Liver (tissue), 9 donors: ENCODE results near the gene IER2. TPM values are rescaled to one million over a fixed set of nuclear protein-coding genes. Genes with fewer than 3 reads are reported as not detected.

Experiments
- DNase-seq: peaks from one replicate; pipeline ENCODE4 v3.0.0-alpha.2; 2017; ENCODE audit warnings: low spot score
- H3K27ac ChIP-seq, 2 donors: one replicate each; pipeline ENCODE4 v1.7.0; 2013; ENCODE audit warnings: inconsistent platforms in 2 of 2, low read length in 2 of 2, control low read depth in 1 of 2, low read depth in 1 of 2, mild to moderate bottlenecking in 1 of 2
- H3K27me3 ChIP-seq, 4 donors: one replicate each; pipeline versions ENCODE4 v1.6.1 to v1.7.0; 2013; ENCODE audit warnings: low read length in 3 of 4, inconsistent platforms in 1 of 4, mild to moderate bottlenecking in 1 of 4, moderate library complexity in 1 of 4; ENCODE audit not compliant: control insufficient read depth in 4 of 4, insufficient read depth in 4 of 4
- H3K36me3 ChIP-seq, 4 donors: one replicate each; pipeline versions ENCODE4 v1.6.1 to v1.7.0; 2013; ENCODE audit warnings: low read length in 3 of 4, mild to moderate bottlenecking in 3 of 4, low read depth in 1 of 4, moderate library complexity in 1 of 4; ENCODE audit not compliant: control insufficient read depth in 4 of 4, insufficient read depth in 3 of 4
- H3K4me1 ChIP-seq, 4 donors: one replicate each; pipeline versions ENCODE4 v1.6.1 to v1.7.0; 2013; ENCODE audit warnings: low read length in 3 of 4, mild to moderate bottlenecking in 3 of 4, moderate library complexity in 1 of 4; ENCODE audit not compliant: control insufficient read depth in 4 of 4, insufficient read depth in 4 of 4
- H3K4me3 ChIP-seq, 3 donors: one replicate each; pipeline versions ENCODE4 v1.6.1 to v1.7.0; 2013; ENCODE audit warnings: low read length in 3 of 3, control low read depth in 1 of 3, low read depth in 1 of 3, mild to moderate bottlenecking in 1 of 3
- H3K9ac ChIP-seq, 2 donors: one replicate each; pipeline ENCODE4 v1.7.0; 2013; ENCODE audit warnings: low read length in 2 of 2, mild to moderate bottlenecking in 2 of 2, moderate library complexity in 2 of 2, control low read depth in 1 of 2, low read depth in 1 of 2
- H3K9me3 ChIP-seq, 4 donors: one replicate each; pipeline versions ENCODE4 v1.6.1 to v1.7.0; 2013; ENCODE audit warnings: low read length in 3 of 4; ENCODE audit not compliant: control insufficient read depth in 4 of 4
- EGR1 ChIP-seq, 2 donors: IDR thresholded peaks; 2 replicates each; pipeline ENCODE4 v1.6.1; 2016 to 2018; ENCODE audit warnings: antibody characterized with exemption in 2 of 2, low read depth in 2 of 2
- FOXA1 ChIP-seq: IDR thresholded peaks from 2 replicates; pipeline ENCODE4 v1.6.1; 2016; ENCODE audit warnings: antibody characterized with exemption
- FOXA2 ChIP-seq: IDR thresholded peaks from 2 replicates; pipeline ENCODE4 v1.6.1; 2016; ENCODE audit warnings: antibody characterized with exemption
- GABPA ChIP-seq, 2 donors: IDR thresholded peaks in 1 of 2; conservative IDR thresholded peaks in 1 of 2; 2 replicates each; pipeline ENCODE4 v1.6.1; 2016; ENCODE audit warnings: antibody characterized with exemption in 2 of 2, mild to moderate bottlenecking in 1 of 2, moderate library complexity in 1 of 2
- HNF4A ChIP-seq, 2 donors: conservative IDR thresholded peaks; 2 replicates each; pipeline ENCODE4 v1.6.1; 2016; ENCODE audit warnings: antibody characterized with exemption in 2 of 2, mild to moderate bottlenecking in 2 of 2
- HNF4G ChIP-seq: IDR thresholded peaks from 2 replicates; pipeline ENCODE4 v1.6.1; 2016; ENCODE audit warnings: antibody characterized with exemption
- NR2F2 ChIP-seq: IDR thresholded peaks from 2 replicates; pipeline ENCODE4 v1.6.1; 2016; ENCODE audit warnings: antibody characterized with exemption
- RAD21 ChIP-seq, 2 donors: IDR thresholded peaks; 2 replicates each; pipeline ENCODE4 v1.6.1; 2016; ENCODE audit warnings: antibody characterized with exemption in 2 of 2, mild to moderate bottlenecking in 2 of 2
- RXRA ChIP-seq, 2 donors: IDR thresholded peaks; 2 replicates each; pipeline ENCODE4 v1.6.1; 2017 to 2018; ENCODE audit warnings: antibody characterized with exemption in 2 of 2, mild to moderate bottlenecking in 1 of 2
- SP1 ChIP-seq: IDR thresholded peaks from 2 replicates; pipeline ENCODE4 v1.6.1; 2018; ENCODE audit warnings: antibody characterized with exemption, mild to moderate bottlenecking
- TAF1 ChIP-seq: conservative IDR thresholded peaks from 2 replicates; pipeline ENCODE4 v1.6.1; 2016; ENCODE audit warnings: antibody characterized with exemption, mild to moderate bottlenecking
- YY1 ChIP-seq: IDR thresholded peaks from 2 replicates; pipeline ENCODE4 v1.6.1; 2016; ENCODE audit warnings: antibody characterized with exemption, mild to moderate bottlenecking
- WGBS: extraction: QIAGEN DNeasy Blood & Tissue Kit; methylation state at CpG from one replicate; pipeline ENCODE4 v1.1.7; 2013; 5-methylcytosine and 5-hydroxymethylcytosine counted together
- polyA plus RNA-seq, 2 donors: library from polyadenylated mRNA; stranded (reverse) in 1 of 2; unstranded in 1 of 2; fragments of 200-250 nt in 1 of 2; fragments of >200 nt in 1 of 2; fragmentation: Nextera tagmentation in 1 of 2; extraction: Ambion mirVana in 1 of 2; gene quantifications; one replicate each; pipeline versions ENCODE4 v1.2.1 to v1.2.3, GENCODE V29; 2013 to 2015
- total RNA-seq, 2 donors: library from RNA; depleted of rRNA; stranded (reverse); fragments of >200 nt; gene quantifications; one replicate each; pipeline ENCODE4 v1.2.3, GENCODE V29; 2014
- TF ChIP-seq, protein P1 (sequence below): IDR thresholded peaks from 2 replicates; pipeline ENCODE4 v1.6.1; 2016; ENCODE audit warnings: antibody characterized with exemption, mild to moderate bottlenecking
- TF ChIP-seq, protein P2 (sequence below): fragments of 150-350 bp; IDR thresholded peaks from 2 replicates; pipeline ENCODE4 v1.5.1; 2017; ENCODE audit warnings: improper control_type of control experiment, low read depth, low read length; ENCODE audit not compliant: missing input control
- TF ChIP-seq, protein P3 (sequence below): IDR thresholded peaks from 2 replicates; pipeline ENCODE4 v1.6.1; 2016; ENCODE audit warnings: antibody characterized with exemption
- donor health status: healthy.
- donor health status: healthy.
- donor health status: healthy.
- donor health status: healthy.
- donor health status: healthy.

Gene IER2
- total and polyA plus RNA-seq, 4 donors = 11.4 to 38.9 (median 21.9) TPM

DNA sequence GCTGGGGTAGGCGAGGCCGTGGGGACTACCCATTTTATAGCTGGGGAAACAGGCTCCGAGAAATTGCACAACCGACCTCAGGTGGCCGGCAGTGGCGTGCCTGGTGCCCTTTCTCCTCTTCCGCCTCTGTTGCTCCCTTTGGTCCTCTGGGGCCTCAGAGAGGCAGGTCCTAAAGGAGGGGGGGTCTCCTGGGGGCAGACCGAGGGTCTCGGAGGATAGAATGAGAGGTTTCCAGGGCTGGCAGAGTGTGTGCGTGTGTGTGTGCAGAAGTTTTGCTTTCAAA, 11.4 kb upstream of the IER2 start:
- no peak overlapping the region for H3K27ac ChIP-seq
- no peaks in the 10 kb centered on the region for H3K9me3 ChIP-seq
- H3K9ac ChIP-seq = no peak overlapping the region
- no peak overlapping the region for H3K4me3 ChIP-seq
- 70% methylated on average over 10 of the region's 10 CpGs for WGBS
- no peaks in the 10 kb centered on the region for H3K27me3 ChIP-seq
- TF ChIP-seq FOXA2 = no peak
- TF ChIP-seq, protein P1, sequence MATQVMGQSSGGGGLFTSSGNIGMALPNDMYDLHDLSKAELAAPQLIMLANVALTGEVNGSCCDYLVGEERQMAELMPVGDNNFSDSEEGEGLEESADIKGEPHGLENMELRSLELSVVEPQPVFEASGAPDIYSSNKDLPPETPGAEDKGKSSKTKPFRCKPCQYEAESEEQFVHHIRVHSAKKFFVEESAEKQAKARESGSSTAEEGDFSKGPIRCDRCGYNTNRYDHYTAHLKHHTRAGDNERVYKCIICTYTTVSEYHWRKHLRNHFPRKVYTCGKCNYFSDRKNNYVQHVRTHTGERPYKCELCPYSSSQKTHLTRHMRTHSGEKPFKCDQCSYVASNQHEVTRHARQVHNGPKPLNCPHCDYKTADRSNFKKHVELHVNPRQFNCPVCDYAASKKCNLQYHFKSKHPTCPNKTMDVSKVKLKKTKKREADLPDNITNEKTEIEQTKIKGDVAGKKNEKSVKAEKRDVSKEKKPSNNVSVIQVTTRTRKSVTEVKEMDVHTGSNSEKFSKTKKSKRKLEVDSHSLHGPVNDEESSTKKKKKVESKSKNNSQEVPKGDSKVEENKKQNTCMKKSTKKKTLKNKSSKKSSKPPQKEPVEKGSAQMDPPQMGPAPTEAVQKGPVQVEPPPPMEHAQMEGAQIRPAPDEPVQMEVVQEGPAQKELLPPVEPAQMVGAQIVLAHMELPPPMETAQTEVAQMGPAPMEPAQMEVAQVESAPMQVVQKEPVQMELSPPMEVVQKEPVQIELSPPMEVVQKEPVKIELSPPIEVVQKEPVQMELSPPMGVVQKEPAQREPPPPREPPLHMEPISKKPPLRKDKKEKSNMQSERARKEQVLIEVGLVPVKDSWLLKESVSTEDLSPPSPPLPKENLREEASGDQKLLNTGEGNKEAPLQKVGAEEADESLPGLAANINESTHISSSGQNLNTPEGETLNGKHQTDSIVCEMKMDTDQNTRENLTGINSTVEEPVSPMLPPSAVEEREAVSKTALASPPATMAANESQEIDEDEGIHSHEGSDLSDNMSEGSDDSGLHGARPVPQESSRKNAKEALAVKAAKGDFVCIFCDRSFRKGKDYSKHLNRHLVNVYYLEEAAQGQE = no peak
- TF ChIP-seq EGR1 (IDR thresholded peaks at IDR 0.05; ENCODE audit: low read depth in 2 of 2) = no peak
- DNase-seq = no peak
- peaks cover 12 to 39% (median 15%) of the 10 kb centered on the region in 4 donors for H3K36me3 ChIP-seq
- H3K4me1 ChIP-seq = no peaks in the 10 kb centered on the region

DNA sequence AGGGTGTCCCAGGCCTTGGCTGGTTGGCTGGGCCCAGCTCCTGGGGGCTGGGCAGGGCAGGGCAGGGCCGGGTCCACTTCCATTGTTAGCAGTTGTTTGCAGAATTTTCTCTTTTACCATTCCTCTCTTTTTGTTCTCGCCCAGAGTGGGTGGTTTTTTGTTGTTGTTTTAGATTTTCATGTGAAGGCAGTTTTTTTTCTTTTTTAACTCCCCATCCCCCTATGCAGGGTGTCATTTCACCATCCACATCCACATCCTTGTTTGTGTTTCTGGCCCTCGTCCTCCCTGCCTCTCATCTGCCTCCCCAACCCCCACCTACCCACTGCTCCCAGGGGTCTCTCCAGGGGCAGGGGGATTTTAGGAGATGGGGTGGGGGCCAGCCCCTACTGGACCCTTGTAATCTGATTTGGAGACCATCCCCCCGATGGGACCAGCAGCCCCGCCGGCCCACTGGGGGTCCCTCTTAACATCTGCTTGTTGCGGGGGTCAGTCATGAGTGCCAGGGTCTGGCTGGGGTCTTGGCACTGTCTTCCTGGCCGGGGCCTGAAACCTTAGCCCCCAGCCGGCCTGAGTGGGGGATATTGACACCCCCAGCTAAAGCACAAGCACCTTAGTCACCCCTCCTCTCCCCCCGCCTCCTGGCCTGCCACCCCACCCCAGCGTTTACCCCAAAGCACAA, 10.4 kb upstream of the IER2 start:
- TF ChIP-seq SP1 (no peak), HNF4G (no peak), GABPA (IDR thresholded peaks at IDR 0.05 in 1 of 2, conservative IDR thresholded peaks at IDR 0.05 in 1 of 2) (no peak), NR2F2 (no peak), FOXA1 (no peak)
- no peak overlapping the region for H3K27ac ChIP-seq
- H3K27me3 ChIP-seq = no peaks in the 10 kb centered on the region
- WGBS = 79% methylated on average over 11 of the region's 11 CpGs
- no peak for DNase-seq
- H3K9me3 ChIP-seq = no peaks in the 10 kb centered on the region
- no peaks in the 10 kb centered on the region for H3K4me1 ChIP-seq
- no peak overlapping the region for H3K9ac ChIP-seq
- H3K4me3 ChIP-seq = no peak overlapping the region
- H3K36me3 ChIP-seq = peaks cover 12 to 43% (median 17%) of the 10 kb centered on the region in 4 donors

DNA sequence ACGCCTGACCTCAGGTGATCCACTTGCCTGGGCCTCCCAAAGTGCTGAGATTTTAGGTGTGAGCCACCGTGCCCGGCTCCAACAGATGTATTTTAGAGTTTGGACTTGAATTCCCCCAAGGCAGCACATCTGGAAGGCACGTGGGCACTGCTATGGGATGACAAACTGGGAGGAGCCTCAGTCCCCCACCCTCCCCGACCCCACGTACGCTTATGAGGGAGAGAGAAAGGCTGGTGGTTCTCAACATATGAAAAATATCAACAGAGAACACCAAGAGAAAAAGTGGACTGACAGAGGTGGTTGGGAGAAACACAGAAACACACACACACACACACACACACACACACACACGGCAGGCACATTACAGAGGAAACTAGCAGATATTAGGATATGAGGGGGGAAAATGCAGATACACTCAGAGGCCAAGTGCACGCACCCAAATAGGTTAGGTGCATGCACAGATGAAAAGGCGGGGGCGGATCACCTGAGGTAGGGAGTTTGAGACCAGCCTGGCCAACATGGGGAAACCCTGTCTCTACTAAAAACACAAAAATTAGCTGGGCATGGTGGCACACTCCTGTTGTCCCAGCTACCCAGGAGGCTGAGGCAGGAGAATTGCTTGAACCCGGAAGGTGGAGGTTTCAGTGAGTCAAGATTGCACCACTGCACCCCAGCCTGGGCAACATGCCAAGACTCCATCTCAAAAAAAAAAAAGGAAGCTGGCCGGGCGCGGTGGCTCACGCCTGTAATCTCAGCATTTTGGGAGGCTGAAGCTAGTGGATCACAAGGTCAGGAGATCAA, 3.2 kb upstream of the IER2 start:
- H3K27ac ChIP-seq = no peak overlapping the region
- H3K36me3 ChIP-seq = peaks cover 0 to 11% (median 3%) of the 10 kb centered on the region in 4 donors
- H3K9me3 ChIP-seq = no peaks in the 10 kb centered on the region
- TF ChIP-seq FOXA1 (no peak), HNF4A (conservative IDR thresholded peaks at IDR 0.05) (no peak), TAF1 (no peak), RXRA (IDR thresholded peaks at IDR 0.05) (no peak), YY1 (no peak), SP1 (no peak), RAD21 (IDR thresholded peaks at IDR 0.05) (no peak), FOXA2 (no peak)
- TF ChIP-seq, protein P2, sequence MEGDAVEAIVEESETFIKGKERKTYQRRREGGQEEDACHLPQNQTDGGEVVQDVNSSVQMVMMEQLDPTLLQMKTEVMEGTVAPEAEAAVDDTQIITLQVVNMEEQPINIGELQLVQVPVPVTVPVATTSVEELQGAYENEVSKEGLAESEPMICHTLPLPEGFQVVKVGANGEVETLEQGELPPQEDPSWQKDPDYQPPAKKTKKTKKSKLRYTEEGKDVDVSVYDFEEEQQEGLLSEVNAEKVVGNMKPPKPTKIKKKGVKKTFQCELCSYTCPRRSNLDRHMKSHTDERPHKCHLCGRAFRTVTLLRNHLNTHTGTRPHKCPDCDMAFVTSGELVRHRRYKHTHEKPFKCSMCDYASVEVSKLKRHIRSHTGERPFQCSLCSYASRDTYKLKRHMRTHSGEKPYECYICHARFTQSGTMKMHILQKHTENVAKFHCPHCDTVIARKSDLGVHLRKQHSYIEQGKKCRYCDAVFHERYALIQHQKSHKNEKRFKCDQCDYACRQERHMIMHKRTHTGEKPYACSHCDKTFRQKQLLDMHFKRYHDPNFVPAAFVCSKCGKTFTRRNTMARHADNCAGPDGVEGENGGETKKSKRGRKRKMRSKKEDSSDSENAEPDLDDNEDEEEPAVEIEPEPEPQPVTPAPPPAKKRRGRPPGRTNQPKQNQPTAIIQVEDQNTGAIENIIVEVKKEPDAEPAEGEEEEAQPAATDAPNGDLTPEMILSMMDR = no peak
- TF ChIP-seq, protein P3, sequence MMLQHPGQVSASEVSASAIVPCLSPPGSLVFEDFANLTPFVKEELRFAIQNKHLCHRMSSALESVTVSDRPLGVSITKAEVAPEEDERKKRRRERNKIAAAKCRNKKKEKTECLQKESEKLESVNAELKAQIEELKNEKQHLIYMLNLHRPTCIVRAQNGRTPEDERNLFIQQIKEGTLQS = no peak
- H3K4me1 ChIP-seq = peaks cover 0 to 14% (median 11%) of the 10 kb centered on the region in 4 donors
- no peak overlapping the region for H3K4me3 ChIP-seq
- WGBS = 72% methylated on average over 16 of the region's 16 CpGs
- H3K27me3 ChIP-seq = no peaks in the 10 kb centered on the region
- H3K9ac ChIP-seq = no peak overlapping the region
- DNase-seq = no peak
